ENCODE measurements around the gene ZNF579.

ZNF579 gene

GRCh38 chr19:55529636-55530234, 50.9 kb downstream of the ZNF579 start:
- Mint-ChIP-seq H3K27me3 (no peaks in the 10 kb centered on the region), H3K9me3 (no peaks in the 10 kb centered on the region), H3K4me3 (no peak overlapping the region), H3K36me3 (no peaks in the 10 kb centered on the region), H3K27ac (no peak overlapping the region), H3K4me1 (no peaks in the 10 kb centered on the region)

GRCh38 chr19:55528030-55528803, 52.4 kb downstream of the ZNF579 start:
- Mint-ChIP-seq H3K36me3 (no peaks in the 10 kb centered on the region), H3K9me3 (no peaks in the 10 kb centered on the region), H3K27me3 (no peaks in the 10 kb centered on the region), H3K27ac (no peak overlapping the region), H3K4me3 (no peak overlapping the region), H3K4me1 (no peaks in the 10 kb centered on the region)

GRCh38 chr19:55527197-55528029, 53.2 kb downstream of the ZNF579 start:
- Mint-ChIP-seq H3K9me3 (no peaks in the 10 kb centered on the region), H3K4me1 (no peaks in the 10 kb centered on the region), H3K4me3 (no peak overlapping the region), H3K27me3 (no peaks in the 10 kb centered on the region), H3K36me3 (no peaks in the 10 kb centered on the region), H3K27ac (no peak overlapping the region)
